HEK293 (cell line): Measurements from ENCODE around the gene SLC2A9.

Experiments
- REST ChIP-seq: fragments of 450-650 bp; formaldehyde crosslinking; IDR thresholded peaks from 2 replicates; pipeline ENCODE4 v1.5.1; 2016; ENCODE audit warnings: missing biosample characterization, missing genetic modification characterization
- ZNF398 ChIP-seq: fragments of 450-650 bp; formaldehyde crosslinking; IDR thresholded peaks from 2 replicates; pipeline ENCODE4 v1.5.1; 2017; ENCODE audit warnings: missing biosample characterization, missing genetic modification characterization
- ZNF623 ChIP-seq: fragments of 450-650 bp; formaldehyde crosslinking; IDR thresholded peaks from 2 replicates; pipeline ENCODE4 v1.5.1; 2016; ENCODE audit warnings: missing biosample characterization, missing genetic modification characterization
- ZSCAN18 ChIP-seq: fragments of 450-650 bp; formaldehyde crosslinking; IDR thresholded peaks from 2 replicates; pipeline ENCODE4 v1.5.1; 2016; ENCODE audit warnings: missing biosample characterization, missing genetic modification characterization

GRCh38 chr4:9867751-9868425 is 153.4 kb downstream of the SLC2A9 start:
- no peak for TF ChIP-seq ZSCAN18 (tag by site-specific recombination)
- TF ChIP-seq REST (tag by site-specific recombination), result no peak
- TF ChIP-seq ZNF623, result no peak
- TF ChIP-seq ZNF398 (tag by site-specific recombination), result no peak
